ENCODE data around the gene VCAN. TPM values are rescaled to one million over a fixed set of nuclear protein-coding genes. Genes with fewer than 3 reads are reported as not detected.

Gene VCAN
- total and polyA plus RNA-seq, 8 donors: 0.84 to 69.4 (median 2.0) TPM

GRCh38 chr5:83567741-83568140 lies 96.2 kb downstream of the VCAN start:
- FAIRE-seq (no peak), DNase-seq (no peak), ATAC-seq (no peak)
- Histone ChIP-seq H3K36me3 (no peaks in the 10 kb centered on the region), H3K27me3 (no peaks in the 10 kb centered on the region), H3K27ac (no peak overlapping the region), H3K4me3 (no peak overlapping the region), H3K9me3 (no peaks in the 10 kb centered on the region), H3K4me1 (peaks cover 0 to 12% (median 9%) of the 10 kb centered on the region in 3 donors)
- WGBS, 2 donors: 38 to 44% methylated on average over 2 of the region's 2 CpGs
- no peak for TF ChIP-seq CTCF (IDR thresholded peaks at IDR 0.05)
- intact Hi-C loops (cut with DNase I): loop anchor here in 1 of 3 donors (10.0 kb wide), 1 partner anchor 1203 kb away; no protein-coding TSS in a partner anchor

- H3K27me3 ChIP-seq: no peaks in the 10 kb centered on the region
- no peak overlapping the region for H3K27ac ChIP-seq
- intact Hi-C loops (cut with DNase I): loop anchor here in 1 of 3 donors (10.0 kb wide), 1 partner anchor 1203 kb away; no protein-coding TSS in a partner anchor
- ATAC-seq (peak in 3 of 4 donors; percentile 24 to 52 (median 39)), DNase-seq (no peak), FAIRE-seq (no peak)
- H3K36me3 ChIP-seq: no peaks in the 10 kb centered on the region
- no peak overlapping the region for H3K4me3 ChIP-seq
- WGBS, 2 donors: 56 to 80% methylated on average over 2 of the region's 2 CpGs
- H3K9me3 ChIP-seq: no peaks in the 10 kb centered on the region
- peaks cover 0 to 7% (median 7%) of the 10 kb centered on the region in 3 donors for H3K4me1 ChIP-seq
- no peak for TF ChIP-seq CTCF (IDR thresholded peaks at IDR 0.05)
Observed at GRCh38 chr5:83568186-83568585, 96.6 kb downstream of the VCAN start.

DNA sequence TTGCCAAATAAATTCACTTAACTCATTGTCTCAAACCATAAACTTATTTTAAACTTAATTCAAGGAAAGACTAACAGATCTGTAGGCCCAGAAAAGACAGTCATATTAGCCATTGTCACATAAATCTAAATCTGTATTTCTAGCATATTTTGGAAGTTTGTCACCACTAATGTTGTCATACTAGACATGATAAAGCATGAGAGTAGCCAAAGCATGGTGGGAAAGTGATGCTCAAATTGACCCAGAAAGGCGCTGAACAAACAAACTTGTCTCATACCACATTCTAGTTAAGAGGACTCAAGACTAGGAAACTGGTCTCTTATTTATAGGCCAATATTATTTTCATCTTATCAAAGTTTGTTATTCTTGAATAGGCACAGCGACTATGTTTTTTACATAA lies 99.4 kb downstream of the VCAN start:
- DNase-seq (no peak), ATAC-seq (no peak), FAIRE-seq (no peak)
- TF ChIP-seq CTCF (IDR thresholded peaks at IDR 0.05): no peak
- H3K4me3 ChIP-seq: no peak overlapping the region
- intact Hi-C loops (cut with DNase I): no loop called here
- no peaks in the 10 kb centered on the region for H3K27me3 ChIP-seq
- no peaks in the 10 kb centered on the region for H3K36me3 ChIP-seq
- H3K27ac ChIP-seq: no peak overlapping the region
- H3K9me3 ChIP-seq: no peaks in the 10 kb centered on the region
- 86 to 96% methylated on average over 2 of the region's 2 CpGs for WGBS, 2 donors
- no peaks in the 10 kb centered on the region for H3K4me1 ChIP-seq

- no peaks in the 10 kb centered on the region for H3K4me1 ChIP-seq
- no peak for TF ChIP-seq CTCF (IDR thresholded peaks at IDR 0.05)
- 76 to 87% methylated on average over 5 of the region's 5 CpGs for WGBS, 2 donors
- no peak overlapping the region for H3K4me3 ChIP-seq
- H3K36me3 ChIP-seq: no peaks in the 10 kb centered on the region
- DNase-seq (no peak), ATAC-seq (no peak), FAIRE-seq (no peak)
- no peak overlapping the region for H3K27ac ChIP-seq
- H3K9me3 ChIP-seq: no peaks in the 10 kb centered on the region
- intact Hi-C loops (cut with DNase I): no loop called here
- H3K27me3 ChIP-seq: no peaks in the 10 kb centered on the region
Observed at GRCh38 chr5:83572271-83572670, 100.7 kb downstream of the VCAN start.

DNA sequence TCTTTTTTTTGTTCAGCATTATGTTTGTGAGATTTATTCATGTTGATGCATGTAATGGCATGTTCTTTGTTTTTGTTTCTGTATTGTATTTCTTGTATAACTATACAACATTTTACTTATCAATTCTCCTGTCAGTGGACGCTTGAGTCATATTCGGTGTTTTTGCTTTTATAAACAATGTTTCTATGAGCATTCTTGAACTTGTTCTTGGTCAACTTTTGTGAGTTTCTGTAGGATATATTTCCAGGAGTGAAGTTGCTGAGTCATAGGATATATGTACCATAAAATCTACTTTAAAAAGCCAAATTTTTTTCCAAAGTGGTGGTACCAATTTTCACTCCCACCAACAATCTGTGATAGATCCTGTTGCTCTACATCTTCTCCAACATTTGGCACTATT lies 104.8 kb downstream of the VCAN start:
- no peaks in the 10 kb centered on the region for H3K9me3 ChIP-seq
- no peak for ATAC-seq
- no peak for DNase-seq
- H3K4me3 ChIP-seq: no peak overlapping the region
- FAIRE-seq: no peak
- no peak for TF ChIP-seq CTCF (IDR thresholded peaks at IDR 0.05)
- H3K4me1 ChIP-seq: no peaks in the 10 kb centered on the region
- intact Hi-C loops (cut with DNase I): no loop called here
- H3K36me3 ChIP-seq: no peaks in the 10 kb centered on the region
- H3K27ac ChIP-seq: no peak overlapping the region
- H3K27me3 ChIP-seq: no peaks in the 10 kb centered on the region
- 82 to 83% methylated on average over 2 of the region's 2 CpGs for WGBS, 2 donors
